ENCODE measurements around the gene WDR77.

GRCh38 chr1:111454859-111455641 is 6.0 kb upstream of the WDR77 start:
- TF ChIP-seq EZH2 (IDR thresholded peaks at IDR 0.05; ENCODE audit: insufficient read depth, poor library complexity, severe bottlenecking) (no peak), EZH2phosphoT487 (IDR thresholded peaks at IDR 0.05; ENCODE audit: insufficient read depth, low read depth) (no peak)

Measured in GM23248 (cell line).